HEK293 (cell line): Measurements from ENCODE around the gene PWWP2B.
A peak's percentile ranks its signal among the peaks of the same experiment; 100 is the strongest.

Experiments
- CTCF ChIA-PET: fragments of 350-600 bp; formaldehyde crosslinking; extraction: SDS; loops from one replicate; lab custom pipeline; 2021; ENCODE audit warnings: antibody characterized with exemption; lab: Yijun Ruan, JAX
- POLR2A ChIA-PET: fragments of 300-600 bp; formaldehyde crosslinking; extraction: SDS; loops from one replicate; lab custom pipeline; 2020; ENCODE audit warnings: antibody characterized with exemption, inconsistent platforms; lab: Yijun Ruan, JAX
- H3K27ac ChIP-seq: fragments of 200-500 bp; sonication (Bioruptor generic); 2 replicates; pipeline ENCODE4 v1.5.1; 2014; ENCODE audit warnings: low read depth, low read length, control low read depth, inconsistent platforms; ENCODE audit errors: extremely low read depth
- H3K36me3 ChIP-seq, 2 experiments: fragments of 200-500 bp in 1 of 2; sonication (Bioruptor generic) in 1 of 2; 1 replicate in 1 of 2; 2 replicates in 1 of 2; pipeline ENCODE4 v1.5.1; 2014 to 2017; ENCODE audit warnings: inconsistent platforms in 2 of 2, low read length in 2 of 2; ENCODE audit not compliant: control insufficient read depth in 2 of 2, insufficient read depth in 1 of 2
- H3K4me1 ChIP-seq: fragments of 200-500 bp; sonication (Bioruptor generic); 2 replicates; pipeline ENCODE4 v1.5.1; 2014; ENCODE audit warnings: mild to moderate bottlenecking, low read length, inconsistent platforms; ENCODE audit not compliant: control insufficient read depth, insufficient read depth
- H3K4me3 ChIP-seq: 2 replicates; pipeline ENCODE4 v1.5.1; 2011; ENCODE audit warnings: low read depth, mild to moderate bottlenecking, control low read depth, low read length, moderate library complexity
- H3K9me3 ChIP-seq: fragments of 200-500 bp; sonication (Bioruptor generic); 2 replicates; pipeline ENCODE4 v1.5.1; 2014; ENCODE audit warnings: low read depth, low read length, inconsistent platforms; ENCODE audit not compliant: control insufficient read depth, insufficient read depth
- EGR2 ChIP-seq: fragments of 450-650 bp; formaldehyde crosslinking; IDR thresholded peaks from 2 replicates; pipeline ENCODE4 v1.5.1; 2016; ENCODE audit warnings: low read depth, missing biosample characterization, missing genetic modification characterization
- HOXA7 ChIP-seq: sonication (generic); formaldehyde crosslinking; IDR thresholded peaks from 2 replicates; pipeline ENCODE4 v1.8.1; 2022; ENCODE audit warnings: missing genetic modification reagents, borderline replicate concordance
- KLF8 ChIP-seq: fragments of 450-650 bp; formaldehyde crosslinking; IDR thresholded peaks from 2 replicates; pipeline ENCODE4 v1.5.1; 2016; ENCODE audit warnings: missing biosample characterization, missing genetic modification characterization
- SCRT2 ChIP-seq: fragments of 450-650 bp; formaldehyde crosslinking; IDR thresholded peaks from 2 replicates; pipeline ENCODE4 v1.5.1; 2016; ENCODE audit warnings: missing biosample characterization, missing genetic modification characterization
- SP2 ChIP-seq: fragments of 450-650 bp; formaldehyde crosslinking; IDR thresholded peaks from 2 replicates; pipeline ENCODE4 v1.5.1; 2016; ENCODE audit warnings: missing biosample characterization, missing genetic modification characterization
- ZBTB7A ChIP-seq: fragments of 450-650 bp; formaldehyde crosslinking; IDR thresholded peaks from 2 replicates; pipeline ENCODE4 v1.5.1; 2016; ENCODE audit warnings: low read depth, missing biosample characterization, missing genetic modification characterization
- ZFP37 ChIP-seq: fragments of 450-650 bp; formaldehyde crosslinking; IDR thresholded peaks from 2 replicates; pipeline ENCODE4 v1.5.1; 2016; ENCODE audit warnings: missing biosample characterization, missing genetic modification characterization
- ZNF18 ChIP-seq: fragments of 450-650 bp; formaldehyde crosslinking; IDR thresholded peaks from 2 replicates; pipeline ENCODE4 v1.5.1; 2016; ENCODE audit warnings: missing biosample characterization, missing genetic modification characterization
- ZNF202 ChIP-seq: fragments of 450-650 bp; formaldehyde crosslinking; IDR thresholded peaks from 2 replicates; pipeline ENCODE4 v1.5.1; 2016; ENCODE audit warnings: missing biosample characterization, missing genetic modification characterization, borderline replicate concordance
- ZNF335 ChIP-seq: fragments of 450-650 bp; formaldehyde crosslinking; conservative IDR thresholded peaks from 2 replicates; pipeline ENCODE4 v1.5.1; 2016; ENCODE audit warnings: missing biosample characterization, missing genetic modification characterization
- ZNF350 ChIP-seq: fragments of 450-650 bp; formaldehyde crosslinking; IDR thresholded peaks from 2 replicates; pipeline ENCODE4 v1.5.0; 2017; ENCODE audit warnings: missing biosample characterization, mild to moderate bottlenecking, missing genetic modification characterization
- ZNF610 ChIP-seq: fragments of 450-650 bp; formaldehyde crosslinking; IDR thresholded peaks from 2 replicates; pipeline ENCODE4 v1.5.1; 2016; ENCODE audit warnings: missing biosample characterization, missing genetic modification characterization, borderline replicate concordance
- ZNF624 ChIP-seq: fragments of 450-650 bp; formaldehyde crosslinking; IDR thresholded peaks from 2 replicates; pipeline ENCODE4 v1.5.1; 2017; ENCODE audit warnings: missing biosample characterization, missing genetic modification characterization
- ZNF645 ChIP-seq: fragments of 450-650 bp; formaldehyde crosslinking; IDR thresholded peaks from 2 replicates; pipeline ENCODE4; 2016; ENCODE audit warnings: missing biosample characterization, missing genetic modification characterization
- ZNF670 ChIP-seq: fragments of 450-650 bp; formaldehyde crosslinking; IDR thresholded peaks from 2 replicates; pipeline ENCODE4 v1.5.1; 2016; ENCODE audit warnings: missing biosample characterization, missing genetic modification characterization, low read depth
- ZSCAN30 ChIP-seq: fragments of 450-650 bp; IDR thresholded peaks from 2 replicates; pipeline ENCODE4 v1.5.1; 2018; ENCODE audit warnings: missing biosample characterization, mild to moderate bottlenecking, missing genetic modification characterization, moderate library complexity
- ZXDB ChIP-seq: fragments of 450-650 bp; formaldehyde crosslinking; IDR thresholded peaks from 2 replicates; pipeline ENCODE4 v1.5.1; 2016; ENCODE audit warnings: missing biosample characterization, missing genetic modification characterization
- TF ChIP-seq, protein P1 (sequence below): fragments of 450-650 bp; formaldehyde crosslinking; IDR thresholded peaks from 2 replicates; pipeline ENCODE4 v1.5.1; 2016; ENCODE audit warnings: missing biosample characterization, missing genetic modification characterization
- TF ChIP-seq, protein P2 (sequence below): fragments of 450-650 bp; formaldehyde crosslinking; conservative IDR thresholded peaks from 2 replicates; pipeline ENCODE4 v1.5.1; 2016; ENCODE audit warnings: low read depth, missing biosample characterization, missing genetic modification characterization
- TF ChIP-seq, protein P3 (sequence below): fragments of 450-650 bp; formaldehyde crosslinking; IDR thresholded peaks from 2 replicates; pipeline ENCODE4 v1.5.1; 2016; ENCODE audit warnings: missing biosample characterization, missing genetic modification characterization

The PWWP2B gene

DNA sequence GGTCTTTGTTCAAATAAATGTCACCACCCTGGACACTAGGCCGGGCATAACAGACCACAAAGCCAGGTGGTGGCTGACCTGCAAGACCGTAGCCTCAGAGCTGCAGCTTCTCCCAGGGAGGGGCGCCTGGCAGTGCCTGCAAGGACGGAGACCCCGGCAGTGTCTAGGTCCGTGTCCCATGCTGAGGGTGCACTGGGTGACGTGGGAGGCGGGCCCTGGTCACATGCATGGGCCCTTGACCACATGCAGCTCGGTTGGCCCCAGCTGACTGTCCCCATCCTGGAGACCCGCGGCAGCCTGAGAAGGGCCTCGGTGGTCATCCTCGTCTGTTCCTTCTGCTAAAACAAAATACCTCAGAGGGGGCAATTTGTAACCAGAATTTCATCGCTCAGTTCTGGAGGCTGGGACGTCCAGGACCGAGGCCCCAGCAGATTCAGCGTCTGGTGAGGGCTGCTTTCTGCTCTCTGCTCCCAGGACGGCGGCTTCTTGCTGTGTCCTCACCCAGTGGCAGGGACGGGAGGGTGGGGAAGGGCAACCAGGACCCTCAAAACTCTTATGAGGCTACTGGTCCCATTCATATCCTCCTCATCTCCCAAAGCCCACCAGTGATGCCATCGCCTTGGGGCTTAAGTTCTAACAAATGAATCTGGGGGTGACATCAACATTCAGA, 36.8 kb downstream of the PWWP2B start (continued):
- TF ChIP-seq, protein P1, sequence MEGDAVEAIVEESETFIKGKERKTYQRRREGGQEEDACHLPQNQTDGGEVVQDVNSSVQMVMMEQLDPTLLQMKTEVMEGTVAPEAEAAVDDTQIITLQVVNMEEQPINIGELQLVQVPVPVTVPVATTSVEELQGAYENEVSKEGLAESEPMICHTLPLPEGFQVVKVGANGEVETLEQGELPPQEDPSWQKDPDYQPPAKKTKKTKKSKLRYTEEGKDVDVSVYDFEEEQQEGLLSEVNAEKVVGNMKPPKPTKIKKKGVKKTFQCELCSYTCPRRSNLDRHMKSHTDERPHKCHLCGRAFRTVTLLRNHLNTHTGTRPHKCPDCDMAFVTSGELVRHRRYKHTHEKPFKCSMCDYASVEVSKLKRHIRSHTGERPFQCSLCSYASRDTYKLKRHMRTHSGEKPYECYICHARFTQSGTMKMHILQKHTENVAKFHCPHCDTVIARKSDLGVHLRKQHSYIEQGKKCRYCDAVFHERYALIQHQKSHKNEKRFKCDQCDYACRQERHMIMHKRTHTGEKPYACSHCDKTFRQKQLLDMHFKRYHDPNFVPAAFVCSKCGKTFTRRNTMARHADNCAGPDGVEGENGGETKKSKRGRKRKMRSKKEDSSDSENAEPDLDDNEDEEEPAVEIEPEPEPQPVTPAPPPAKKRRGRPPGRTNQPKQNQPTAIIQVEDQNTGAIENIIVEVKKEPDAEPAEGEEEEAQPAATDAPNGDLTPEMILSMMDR (tag by site-specific recombination), result no peak
- TF ChIP-seq, all 188 proteins: peak for 0

- no peaks in the 10 kb centered on the region for H3K4me1 ChIP-seq
- H3K36me3 ChIP-seq, result no peaks in the 10 kb centered on the region
- ChIA-PET POLR2A (interaction anchor here (0.6 kb wide), 1 partner anchor 13 kb away, joined by 3 read pairs; no protein-coding TSS in a partner anchor), CTCF (interaction anchor here (0.8 kb wide), 1 partner anchor 9 kb away, joined by 3 read pairs; no protein-coding TSS in a partner anchor)
- no peaks in the 10 kb centered on the region for H3K9me3 ChIP-seq
- H3K27ac ChIP-seq, result no peak overlapping the region
- H3K4me3 ChIP-seq, result no peak overlapping the region
- no peak for TF ChIP-seq EGR2
- TF ChIP-seq, protein P2, sequence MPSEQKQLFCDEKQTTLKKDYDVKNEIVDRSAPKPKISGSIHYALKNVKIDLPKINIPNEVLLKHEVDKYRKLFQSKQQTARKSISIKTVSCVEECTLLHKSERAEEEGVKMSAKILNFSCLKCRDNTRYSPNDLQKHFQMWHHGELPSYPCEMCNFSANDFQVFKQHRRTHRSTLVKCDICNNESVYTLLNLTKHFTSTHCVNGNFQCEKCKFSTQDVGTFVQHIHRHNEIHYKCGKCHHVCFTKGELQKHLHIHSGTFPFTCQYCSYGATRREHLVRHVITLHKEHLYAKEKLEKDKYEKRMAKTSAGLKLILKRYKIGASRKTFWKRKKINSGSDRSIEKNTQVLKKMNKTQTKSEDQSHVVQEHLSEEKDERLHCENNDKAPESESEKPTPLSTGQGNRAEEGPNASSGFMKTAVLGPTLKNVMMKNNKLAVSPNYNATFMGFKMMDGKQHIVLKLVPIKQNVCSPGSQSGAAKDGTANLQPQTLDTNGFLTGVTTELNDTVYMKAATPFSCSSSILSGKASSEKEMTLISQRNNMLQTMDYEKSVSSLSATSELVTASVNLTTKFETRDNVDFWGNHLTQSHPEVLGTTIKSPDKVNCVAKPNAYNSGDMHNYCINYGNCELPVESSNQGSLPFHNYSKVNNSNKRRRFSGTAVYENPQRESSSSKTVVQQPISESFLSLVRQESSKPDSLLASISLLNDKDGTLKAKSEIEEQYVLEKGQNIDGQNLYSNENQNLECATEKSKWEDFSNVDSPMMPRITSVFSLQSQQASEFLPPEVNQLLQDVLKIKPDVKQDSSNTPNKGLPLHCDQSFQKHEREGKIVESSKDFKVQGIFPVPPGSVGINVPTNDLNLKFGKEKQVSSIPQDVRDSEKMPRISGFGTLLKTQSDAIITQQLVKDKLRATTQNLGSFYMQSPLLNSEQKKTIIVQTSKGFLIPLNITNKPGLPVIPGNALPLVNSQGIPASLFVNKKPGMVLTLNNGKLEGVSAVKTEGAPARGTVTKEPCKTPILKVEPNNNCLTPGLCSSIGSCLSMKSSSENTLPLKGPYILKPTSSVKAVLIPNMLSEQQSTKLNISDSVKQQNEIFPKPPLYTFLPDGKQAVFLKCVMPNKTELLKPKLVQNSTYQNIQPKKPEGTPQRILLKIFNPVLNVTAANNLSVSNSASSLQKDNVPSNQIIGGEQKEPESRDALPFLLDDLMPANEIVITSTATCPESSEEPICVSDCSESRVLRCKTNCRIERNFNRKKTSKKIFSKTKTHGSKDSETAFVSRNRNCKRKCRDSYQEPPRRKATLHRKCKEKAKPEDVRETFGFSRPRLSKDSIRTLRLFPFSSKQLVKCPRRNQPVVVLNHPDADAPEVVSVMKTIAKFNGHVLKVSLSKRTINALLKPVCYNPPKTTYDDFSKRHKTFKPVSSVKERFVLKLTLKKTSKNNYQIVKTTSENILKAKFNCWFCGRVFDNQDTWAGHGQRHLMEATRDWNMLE (tag by site-specific recombination), result peak; percentile 92
- no peak for TF ChIP-seq ZFP37 (tag by site-specific recombination)
- no peak for TF ChIP-seq ZNF645 (tag by site-specific recombination)
- TF ChIP-seq SCRT2 (tag by site-specific recombination), result no peak
- peak; percentile 23; the same call in 1 of the 2 replicates for TF ChIP-seq ZNF335
- TF ChIP-seq ZNF670 (tag by site-specific recombination), result no peak
- no peak for TF ChIP-seq ZNF202
- no peak for TF ChIP-seq ZNF18 (tag by site-specific recombination)
- TF ChIP-seq ZNF624, result no peak
- TF ChIP-seq HOXA7 (CRISPR knock-in tag), result no peak
- no peak for TF ChIP-seq KLF8 (tag by site-specific recombination)
- peak; percentile 71 for TF ChIP-seq SP2 (tag by site-specific recombination)
- TF ChIP-seq ZBTB7A (tag by site-specific recombination), result no peak
- TF ChIP-seq ZXDB (tag by site-specific recombination), result peak; percentile 5; the same call in 1 of the 2 replicates
- TF ChIP-seq, protein P3, sequence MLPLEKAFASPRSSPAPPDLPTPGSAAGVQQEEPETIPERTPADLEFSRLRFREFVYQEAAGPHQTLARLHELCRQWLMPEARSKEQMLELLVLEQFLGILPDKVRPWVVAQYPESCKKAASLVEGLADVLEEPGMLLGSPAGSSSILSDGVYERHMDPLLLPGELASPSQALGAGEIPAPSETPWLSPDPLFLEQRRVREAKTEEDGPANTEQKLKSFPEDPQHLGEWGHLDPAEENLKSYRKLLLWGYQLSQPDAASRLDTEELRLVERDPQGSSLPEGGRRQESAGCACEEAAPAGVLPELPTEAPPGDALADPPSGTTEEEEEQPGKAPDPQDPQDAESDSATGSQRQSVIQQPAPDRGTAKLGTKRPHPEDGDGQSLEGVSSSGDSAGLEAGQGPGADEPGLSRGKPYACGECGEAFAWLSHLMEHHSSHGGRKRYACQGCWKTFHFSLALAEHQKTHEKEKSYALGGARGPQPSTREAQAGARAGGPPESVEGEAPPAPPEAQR (tag by site-specific recombination), result no peak
- no peak for TF ChIP-seq ZNF610
- peak; percentile 83; the same call in 1 of the 2 replicates for TF ChIP-seq ZSCAN30 (tag by site-specific recombination)
- no peak for TF ChIP-seq ZNF350 (tag by site-specific recombination)
Observed at GRCh38 chr10:132434405-132435005, 37.5 kb downstream of the PWWP2B start.
